HepG2 (cell line): Measurements from ENCODE around the gene METAP1D. TPM values are rescaled to one million over a fixed set of nuclear protein-coding genes. Genes with fewer than 3 reads are reported as not detected.

Experiments used
- KAT8 ChIP-seq: IDR thresholded peaks from 2 replicates; pipeline ENCODE4 v1.6.1; 2016; ENCODE audit warnings: missing genetic modification reagents, missing compliant biosample characterization
- NR2C2 ChIP-seq: sonication (generic); formaldehyde crosslinking; IDR thresholded peaks from 2 replicates; pipeline ENCODE4 v1.4.0; 2020; ENCODE audit warnings: missing genetic modification reagents, mild to moderate bottlenecking, moderate library complexity, borderline replicate concordance
- PHF8 ChIP-seq: sonication (generic); formaldehyde crosslinking; IDR thresholded peaks from 2 replicates; pipeline ENCODE4 v1.5.0; 2020; ENCODE audit warnings: missing genetic modification reagents
- POLR2AphosphoS5 ChIP-seq: IDR thresholded peaks from 2 replicates; pipeline ENCODE4 v1.6.1; 2012; ENCODE audit warnings: low read depth, low read length
- PRDM10 ChIP-seq: sonication (generic); formaldehyde crosslinking; IDR thresholded peaks from 2 replicates; pipeline ENCODE4 v1.4.0; 2020; ENCODE audit warnings: low read depth, missing genetic modification reagents
- SNAPC2 ChIP-seq: sonication (generic); formaldehyde crosslinking; IDR thresholded peaks from 2 replicates; pipeline ENCODE4 v1.8.1; 2022; ENCODE audit warnings: mild to moderate bottlenecking, missing genetic modification reagents
- ZFYVE20 ChIP-seq: sonication (generic); formaldehyde crosslinking; IDR thresholded peaks from 2 replicates; pipeline ENCODE4 v1.8.0; 2023; ENCODE audit warnings: low read depth, mild to moderate bottlenecking, moderate library complexity, missing genetic modification reagents, borderline replicate concordance
- ZNF562 ChIP-seq: sonication (generic); formaldehyde crosslinking; IDR thresholded peaks from 2 replicates; pipeline ENCODE4 v1.8.0; 2022; ENCODE audit warnings: missing genetic modification reagents, borderline replicate concordance
- ZNF609 ChIP-seq: sonication (generic); formaldehyde crosslinking; IDR thresholded peaks from 2 replicates; pipeline ENCODE4 v1.4.0; 2020; ENCODE audit warnings: mild to moderate bottlenecking, missing genetic modification reagents, borderline replicate concordance
- ZSCAN29 ChIP-seq: sonication (generic); formaldehyde crosslinking; conservative IDR thresholded peaks from 2 replicates; pipeline ENCODE4 v1.4.0; 2020; ENCODE audit warnings: mild to moderate bottlenecking, missing genetic modification reagents
- polyA plus RNA-seq, 8 experiments: library from polyadenylated mRNA; depleted of rRNA in 3 of 8; stranded (reverse) in 7 of 8; unstranded in 1 of 8; fragments of >200 nt; fragmentation: Illumina TruSeq in 4 of 8; extraction: Trizol in 4 of 8; gene quantifications; 2 replicates each; pipeline versions ENCODE4 v1.2.1 to v1.2.3, GENCODE V29; 2011 to 2016; ENCODE audit warnings: low read depth in 4 of 8, missing spikeins in 1 of 8, mixed read lengths in 1 of 8; ENCODE audit not compliant: insufficient read depth in 1 of 8
- total RNA-seq, 5 experiments: library from RNA; depleted of rRNA; stranded (reverse); fragments of >200 nt; fragmentation: Illumina TruSeq; extraction: Trizol; gene quantifications; 2 replicates each; pipeline ENCODE4 v1.2.3, GENCODE V29; 2016; ENCODE audit warnings: low read depth in 1 of 5
- TF ChIP-seq, protein P1 (sequence below): sonication (generic); formaldehyde crosslinking; IDR thresholded peaks from 2 replicates; pipeline ENCODE4 v1.8.1; 2023; ENCODE audit warnings: missing genetic modification reagents, inconsistent platforms, borderline replicate concordance
- TF ChIP-seq, protein P2 (sequence below): sonication (generic); formaldehyde crosslinking; IDR thresholded peaks from 2 replicates; pipeline ENCODE4 v1.9.0; 2021; ENCODE audit warnings: missing genetic modification reagents, borderline replicate concordance
- TF ChIP-seq, protein P3 (sequence below): sonication (generic); formaldehyde crosslinking; IDR thresholded peaks from 2 replicates; pipeline ENCODE4 v1.4.0; 2020; ENCODE audit warnings: mild to moderate bottlenecking, missing genetic modification reagents

Gene METAP1D
- total and polyA plus RNA-seq, 2 of the 13 experiments (the other 11 are each of a cell fraction or from before 2014, with no cell fraction given), result 14.7 to 21.6 TPM

- TF ChIP-seq, protein P1, sequence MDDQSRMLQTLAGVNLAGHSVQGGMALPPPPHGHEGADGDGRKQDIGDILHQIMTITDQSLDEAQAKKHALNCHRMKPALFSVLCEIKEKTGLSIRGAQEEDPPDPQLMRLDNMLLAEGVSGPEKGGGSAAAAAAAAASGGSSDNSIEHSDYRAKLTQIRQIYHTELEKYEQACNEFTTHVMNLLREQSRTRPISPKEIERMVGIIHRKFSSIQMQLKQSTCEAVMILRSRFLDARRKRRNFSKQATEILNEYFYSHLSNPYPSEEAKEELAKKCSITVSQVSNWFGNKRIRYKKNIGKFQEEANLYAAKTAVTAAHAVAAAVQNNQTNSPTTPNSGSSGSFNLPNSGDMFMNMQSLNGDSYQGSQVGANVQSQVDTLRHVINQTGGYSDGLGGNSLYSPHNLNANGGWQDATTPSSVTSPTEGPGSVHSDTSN (CRISPR knock-in tag), result no peak
- TF ChIP-seq PRDM10 (no peak), ZFYVE20 (no peak), POLR2AphosphoS5 (no peak), ZSCAN29 (no peak), PHF8 (CRISPR knock-in tag) (no peak), SNAPC2 (CRISPR knock-in tag) (no peak; the same call in 1 of the 2 replicates), KAT8 (CRISPR knock-in tag) (no peak), ZNF562 (CRISPR knock-in tag) (no peak), ZNF609 (CRISPR knock-in tag) (no peak), NR2C2 (CRISPR knock-in tag) (no peak)
- TF ChIP-seq, protein P2, sequence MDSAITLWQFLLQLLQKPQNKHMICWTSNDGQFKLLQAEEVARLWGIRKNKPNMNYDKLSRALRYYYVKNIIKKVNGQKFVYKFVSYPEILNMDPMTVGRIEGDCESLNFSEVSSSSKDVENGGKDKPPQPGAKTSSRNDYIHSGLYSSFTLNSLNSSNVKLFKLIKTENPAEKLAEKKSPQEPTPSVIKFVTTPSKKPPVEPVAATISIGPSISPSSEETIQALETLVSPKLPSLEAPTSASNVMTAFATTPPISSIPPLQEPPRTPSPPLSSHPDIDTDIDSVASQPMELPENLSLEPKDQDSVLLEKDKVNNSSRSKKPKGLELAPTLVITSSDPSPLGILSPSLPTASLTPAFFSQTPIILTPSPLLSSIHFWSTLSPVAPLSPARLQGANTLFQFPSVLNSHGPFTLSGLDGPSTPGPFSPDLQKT (CRISPR knock-in tag), result no peak
- TF ChIP-seq, protein P3, sequence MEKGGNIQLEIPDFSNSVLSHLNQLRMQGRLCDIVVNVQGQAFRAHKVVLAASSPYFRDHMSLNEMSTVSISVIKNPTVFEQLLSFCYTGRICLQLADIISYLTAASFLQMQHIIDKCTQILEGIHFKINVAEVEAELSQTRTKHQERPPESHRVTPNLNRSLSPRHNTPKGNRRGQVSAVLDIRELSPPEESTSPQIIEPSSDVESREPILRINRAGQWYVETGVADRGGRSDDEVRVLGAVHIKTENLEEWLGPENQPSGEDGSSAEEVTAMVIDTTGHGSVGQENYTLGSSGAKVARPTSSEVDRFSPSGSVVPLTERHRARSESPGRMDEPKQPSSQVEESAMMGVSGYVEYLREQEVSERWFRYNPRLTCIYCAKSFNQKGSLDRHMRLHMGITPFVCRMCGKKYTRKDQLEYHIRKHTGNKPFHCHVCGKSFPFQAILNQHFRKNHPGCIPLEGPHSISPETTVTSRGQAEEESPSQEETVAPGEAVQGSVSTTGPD (CRISPR knock-in tag), result no peak
Measured at GRCh38 chr2:172098650-172099471, 99.1 kb downstream of the METAP1D start (continued).
